Uterus (tissue), 4 donors: Measurements from ENCODE around the gene SEMA3B. TPM values are rescaled to one million over a fixed set of nuclear protein-coding genes. Genes with fewer than 3 reads are reported as not detected.

Experiments used
- DNase-seq, 2 donors: peaks; one replicate each; pipeline ENCODE4 v3.0.0-alpha.2; 2019 to 2020
- H3K27ac ChIP-seq, 2 donors: fragments of 200-600 bp; sonication (generic); 1 replicate in 1 of 2; 2 replicates in 1 of 2; pipeline ENCODE4 v1.5.1; 2016 to 2018
- H3K27me3 ChIP-seq, 2 donors: fragments of 200-600 bp; sonication (generic); one replicate each; pipeline ENCODE4 v1.5.1; 2018 to 2019; ENCODE audit warnings: control low read depth in 1 of 2
- H3K36me3 ChIP-seq, 2 donors: fragments of 200-600 bp; sonication (generic); one replicate each; pipeline ENCODE4 v1.5.1; 2019; ENCODE audit warnings: control low read depth in 1 of 2
- H3K4me1 ChIP-seq, 2 donors: fragments of 200-600 bp; sonication (generic); one replicate each; pipeline ENCODE4 v1.5.1; 2018 to 2019; ENCODE audit warnings: control low read depth in 1 of 2
- H3K4me3 ChIP-seq, 2 donors: fragments of 200-600 bp; sonication (generic); 1 replicate in 1 of 2; 2 replicates in 1 of 2; pipeline ENCODE4 v1.5.1; 2018 to 2019; ENCODE audit warnings: mild to moderate bottlenecking in 1 of 2
- H3K9me3 ChIP-seq, 2 donors: fragments of 200-600 bp; sonication (generic); one replicate each; pipeline ENCODE4 v1.5.1; 2019; ENCODE audit warnings: control low read depth in 1 of 2
- CTCF ChIP-seq, 4 experiments: fragments of 200-600 bp in 2 of 4; fragments of 450-650 bp in 2 of 4; sonication (generic) in 2 of 4; IDR thresholded peaks; one replicate each; pipeline ENCODE4 v1.5.1; 2016 to 2019; ENCODE audit warnings: antibody characterized with exemption in 4 of 4, mild to moderate bottlenecking in 2 of 4, moderate library complexity in 1 of 4
- POLR2A ChIP-seq, 2 donors: fragments of 450-650 bp; IDR thresholded peaks; one replicate each; pipeline ENCODE4 v1.6.1; 2016; ENCODE audit warnings: antibody characterized with exemption in 2 of 2, mild to moderate bottlenecking in 1 of 2, moderate library complexity in 1 of 2
- intact Hi-C: fragments of 100-400 bp; cut with DNase I; formaldehyde crosslinking; loops from one replicate; pipeline ENCODE4 v1.15.1; 2023; ENCODE audit warnings: low total_unique reads
- total RNA-seq, 4 donors: library from RNA; depleted of rRNA in 3 of 4; stranded (reverse); fragments of >200 nt in 3 of 4; gene quantifications; one replicate each; pipeline versions ENCODE4 v1.1.0 to v1.2.4, GENCODE V29; 2014 to 2023
- donor health status: DM: yes; HTN: yes; CAD: no.

SEMA3B gene
- total RNA-seq, 4 donors from 2014 or later = 24.1 to 113 (median 77.2) TPM

- no peaks in the 10 kb centered on the region for H3K9me3 ChIP-seq
- H3K36me3 ChIP-seq = no peaks in the 10 kb centered on the region
- H3K4me1 ChIP-seq = peaks cover 9 to 34% of the 10 kb centered on the region in 2 donors
- H3K27me3 ChIP-seq = no peaks in the 10 kb centered on the region
- peak overlapping the region; percentile 97 to 99 for H3K27ac ChIP-seq
- intact Hi-C loops = no loop called here
- no peak overlapping the region for H3K4me3 ChIP-seq
- no peak for DNase-seq
- no peak for TF ChIP-seq CTCF (IDR thresholded peaks at IDR 0.05)
- TF ChIP-seq POLR2A (IDR thresholded peaks at IDR 0.05) = no peak
These were observed 6.2 kb upstream of the SEMA3B start for GRCh38 chr3:50262778-50263177.

GRCh38 chr3:50263478-50264382 is 5.2 kb upstream of the SEMA3B start:
- peak overlapping the region; percentile 97 to 99 for H3K27ac ChIP-seq
- no peaks in the 10 kb centered on the region for H3K36me3 ChIP-seq
- H3K4me3 ChIP-seq = no peak overlapping the region
- H3K9me3 ChIP-seq = no peaks in the 10 kb centered on the region
- peaks cover 9 to 40% of the 10 kb centered on the region in 2 donors for H3K4me1 ChIP-seq
- intact Hi-C loops = no loop called here
- no peaks in the 10 kb centered on the region for H3K27me3 ChIP-seq
- no peak for DNase-seq
- TF ChIP-seq POLR2A (IDR thresholded peaks at IDR 0.05) (no peak), CTCF (IDR thresholded peaks at IDR 0.05) (no peak)

GRCh38 chr3:50264383-50264963 is 4.5 kb upstream of the SEMA3B start:
- peaks cover 9 to 41% of the 10 kb centered on the region in 2 donors for H3K4me1 ChIP-seq

GRCh38 chr3:50264964-50265485 is 3.9 kb upstream of the SEMA3B start:
- Histone ChIP-seq H3K36me3 (no peaks in the 10 kb centered on the region), H3K9me3 (no peaks in the 10 kb centered on the region), H3K27ac (peak overlapping the region; percentile 97 to 99), H3K27me3 (no peaks in the 10 kb centered on the region), H3K4me3 (no peak overlapping the region), H3K4me1 (peaks cover 9 to 42% of the 10 kb centered on the region in 2 donors)
- peak in 1 of 2 donors; percentile 61 for DNase-seq
- intact Hi-C loops = no loop called here
- peak; percentile 34 to 43 for TF ChIP-seq POLR2A (IDR thresholded peaks at IDR 0.05)
- TF ChIP-seq CTCF (IDR thresholded peaks at IDR 0.05) = no peak

More at GRCh38 chr3:50264383-50264963, 4.5 kb upstream of the SEMA3B start:
- Histone ChIP-seq H3K27ac (peak overlapping the region; percentile 97 to 99), H3K36me3 (no peaks in the 10 kb centered on the region), H3K9me3 (no peaks in the 10 kb centered on the region), H3K27me3 (no peaks in the 10 kb centered on the region), H3K4me3 (no peak overlapping the region)
- intact Hi-C loops = no loop called here
- TF ChIP-seq POLR2A (IDR thresholded peaks at IDR 0.05) = peak in 1 of 2 donors; percentile 26
- peak in 1 of 4 experiments; percentile 22 for TF ChIP-seq CTCF (IDR thresholded peaks at IDR 0.05)
- DNase-seq = peak; percentile 92 to 95

- Histone ChIP-seq H3K9me3 (no peaks in the 10 kb centered on the region), H3K4me3 (no peak overlapping the region), H3K4me1 (peaks cover 9 to 48% of the 10 kb centered on the region in 2 donors), H3K36me3 (no peaks in the 10 kb centered on the region), H3K27me3 (no peaks in the 10 kb centered on the region), H3K27ac (peak overlapping the region; percentile 97 to 99)
- no peak for DNase-seq
- TF ChIP-seq CTCF (IDR thresholded peaks at IDR 0.05) = no peak
- no peak for TF ChIP-seq POLR2A (IDR thresholded peaks at IDR 0.05)
- intact Hi-C loops = no loop called here
These were observed 3.4 kb upstream of the SEMA3B start for GRCh38 chr3:50265571-50265970.
